GM21529 (cell line): ENCODE measurements around the gene PSG3.
"Not testable (repeated sequence)": the region's sequence is repeated elsewhere in the genome, so short reads cannot be mapped to it uniquely, and the experiment has no call there.

Experiments used
- ATAC-seq: cut with Tn5 transposase; IDR thresholded peaks from one replicate; pipeline ENCODE4 v1.9.1; 2021; ENCODE audit not compliant: unreplicated experiment

PSG3 gene

GRCh38 chr19:42740381-42740780 lies at the start of gene PSG3:
Gene PSG3, minus strand, starts transcription at chr19:42740481. Its CDS starts 97 bp downstream, at chr19:42740384.
- ATAC-seq, result not testable (repeated sequence)

DNA sequence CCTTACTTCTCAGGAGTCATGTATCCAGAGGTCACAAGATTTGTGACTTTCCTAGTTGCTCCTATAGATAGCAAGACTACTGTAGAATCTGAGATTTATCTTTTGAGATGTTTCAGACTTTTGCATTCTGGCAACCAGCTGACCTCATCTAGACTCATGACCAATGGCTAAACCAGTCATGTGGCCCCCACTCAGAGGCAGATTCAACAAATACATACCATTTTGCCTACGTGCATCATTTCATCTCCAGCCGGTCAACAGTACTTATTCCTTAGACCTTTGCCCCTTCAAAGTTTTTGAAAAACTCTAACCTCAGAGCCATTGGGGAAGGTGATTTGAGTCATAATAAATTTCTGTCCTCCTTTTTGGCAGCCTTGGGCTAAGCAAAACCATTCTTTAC lies 48.5 kb upstream of the PSG3 start:
- ATAC-seq, result not testable (repeated sequence)

- not testable (repeated sequence) for ATAC-seq
Observed at GRCh38 chr19:42787766-42788165, 47.5 kb upstream of the PSG3 start.

GRCh38 chr19:42776750-42777612 lies 36.7 kb upstream of the PSG3 start:
- ATAC-seq, result not testable (repeated sequence)

DNA sequence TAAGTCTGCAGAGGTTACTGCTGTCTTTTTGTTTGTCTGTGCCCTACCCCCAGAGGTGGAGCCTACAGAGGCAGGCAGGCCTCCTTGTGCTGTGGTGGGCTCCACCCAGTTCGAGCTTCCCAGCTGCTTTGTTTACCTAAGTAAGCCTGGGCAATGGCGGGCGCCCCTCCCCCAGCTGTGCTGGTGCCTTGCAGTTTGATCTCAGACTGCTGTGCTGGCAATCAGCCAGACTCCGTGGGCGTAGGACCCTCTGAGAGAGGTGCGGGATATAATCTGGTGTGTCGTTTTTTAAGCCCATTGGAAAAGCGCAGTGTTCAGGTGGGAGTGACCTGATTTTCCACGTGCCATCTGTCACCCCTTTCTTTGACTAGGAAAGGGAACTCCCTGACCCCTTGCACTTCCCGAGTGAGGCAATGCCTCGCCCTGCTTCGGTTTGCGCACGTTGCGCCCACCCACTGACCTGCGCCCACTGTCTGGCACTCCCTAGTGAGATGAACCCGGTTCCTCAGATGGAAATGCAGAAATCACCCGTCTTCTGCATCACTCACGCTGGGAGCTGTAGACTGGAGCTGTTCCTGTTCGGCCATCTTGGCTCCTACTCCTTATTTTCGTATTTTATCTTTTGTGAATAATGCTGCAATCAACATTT lies 34.4 kb upstream of the PSG3 start:
- ATAC-seq, result not testable (repeated sequence)

- ATAC-seq, result not testable (repeated sequence)
Observed at GRCh38 chr19:42767319-42767718, 27.0 kb upstream of the PSG3 start.

- not testable (repeated sequence) for ATAC-seq
Observed at GRCh38 chr19:42766871-42767270, 26.6 kb upstream of the PSG3 start.

GRCh38 chr19:42764836-42765235 lies 24.6 kb upstream of the PSG3 start:
- no peak for ATAC-seq

- no peak for ATAC-seq
Observed at GRCh38 chr19:42762789-42763188, 22.5 kb upstream of the PSG3 start.

DNA sequence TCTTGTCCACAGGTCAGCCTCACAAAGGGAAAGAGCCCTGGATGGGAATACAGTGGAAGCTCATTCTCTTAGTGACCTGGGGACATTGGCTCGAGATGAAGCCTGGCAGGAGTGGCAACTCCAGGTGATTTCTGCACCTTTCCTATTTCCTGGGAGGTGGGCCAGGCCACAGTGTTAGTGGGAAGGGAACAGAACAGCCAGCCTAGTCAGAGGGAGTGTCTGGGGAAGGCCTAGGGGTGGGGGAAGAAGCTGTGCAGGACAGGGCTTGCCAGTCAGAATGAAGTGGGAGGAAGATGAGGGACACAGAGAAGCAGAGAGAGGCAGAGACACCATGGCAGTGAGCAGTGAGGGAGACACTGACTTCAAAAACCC lies 21.6 kb upstream of the PSG3 start:
- not testable (repeated sequence) for ATAC-seq

DNA sequence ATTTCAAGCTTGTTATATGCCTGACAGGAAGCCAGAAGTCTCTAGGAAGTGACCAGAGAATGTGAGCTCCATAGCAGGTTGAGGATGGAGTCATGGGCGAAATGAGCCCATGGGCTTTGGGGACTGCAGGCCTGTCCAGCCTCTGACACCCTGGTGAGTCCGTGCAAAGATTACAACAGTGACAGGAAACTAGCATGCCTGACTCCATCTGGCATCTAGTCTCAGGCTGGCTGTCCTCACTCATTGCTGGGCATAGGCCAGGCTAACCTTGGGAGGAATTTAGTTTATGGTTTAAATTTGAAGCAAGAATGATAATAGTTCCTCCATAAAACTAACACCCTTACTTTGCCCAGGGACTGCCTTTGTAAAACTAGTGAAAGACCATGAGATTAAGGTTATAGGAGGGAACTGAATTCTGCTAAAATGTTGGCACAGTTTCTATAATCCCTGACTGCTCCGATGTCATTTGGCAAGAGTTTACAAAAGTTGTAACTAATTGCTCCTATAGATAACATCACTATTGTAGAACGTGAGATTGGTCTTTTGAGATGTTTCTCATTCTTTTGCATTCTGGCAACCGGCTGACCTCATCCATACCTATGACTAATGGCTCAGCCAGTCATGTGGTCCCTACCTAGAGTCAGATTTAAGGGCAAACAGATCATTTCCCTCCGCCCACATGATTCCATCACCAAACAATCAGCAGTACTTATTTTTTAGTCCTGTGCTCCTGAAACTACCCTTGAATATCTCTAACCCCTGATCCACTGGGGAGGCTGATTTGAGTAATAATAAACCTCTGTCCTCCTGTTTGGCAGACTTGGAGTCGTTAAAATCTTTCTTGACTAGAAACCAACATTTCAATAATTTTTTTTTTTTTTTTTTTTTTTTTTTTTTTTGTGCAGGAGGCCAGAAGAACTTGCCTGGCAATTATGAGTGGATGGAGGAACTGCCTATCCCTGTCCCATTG lies 21.0 kb upstream of the PSG3 start:
- ATAC-seq, result not testable (repeated sequence)

DNA sequence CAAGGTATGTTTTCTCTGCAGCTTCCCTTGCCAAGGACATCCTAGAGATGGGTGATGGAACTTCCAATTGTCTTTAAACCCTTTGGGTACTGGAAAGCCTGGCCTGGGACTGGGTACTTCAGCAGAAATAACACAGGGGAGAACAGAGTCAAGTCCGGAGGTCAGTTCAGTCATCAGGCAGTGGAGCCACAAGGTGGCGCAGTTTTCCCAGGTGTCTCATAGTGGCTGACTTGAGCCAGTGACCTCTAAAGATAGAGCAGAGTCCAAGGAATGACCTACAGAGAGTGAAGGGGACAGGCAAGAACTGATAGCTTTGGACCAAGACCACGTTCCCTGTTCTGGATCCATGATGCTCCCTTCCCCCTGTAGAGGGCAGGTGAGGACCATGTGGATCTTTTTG lies 18.4 kb upstream of the PSG3 start:
- ATAC-seq, result not testable (repeated sequence)

DNA sequence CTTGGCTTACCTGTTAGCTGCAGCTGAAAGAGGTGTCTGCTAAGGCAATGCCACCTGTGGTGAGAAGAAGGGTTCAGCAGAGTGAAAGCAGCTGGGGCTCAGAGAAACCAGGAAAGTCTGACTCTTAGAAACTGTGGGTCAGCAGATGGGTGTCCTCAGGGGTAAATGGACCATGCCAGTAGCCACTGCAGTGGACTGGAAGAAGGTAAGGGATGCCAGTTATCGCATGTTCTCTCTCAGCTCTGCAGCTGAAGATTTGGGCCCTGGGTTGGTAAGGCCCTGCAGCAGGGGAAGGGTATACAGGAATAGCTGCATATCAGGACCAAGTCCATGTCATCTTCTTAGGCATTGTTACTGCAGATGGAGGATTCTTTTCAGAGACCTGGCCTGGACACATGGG lies 12.0 kb upstream of the PSG3 start:
- not testable (repeated sequence) for ATAC-seq

DNA sequence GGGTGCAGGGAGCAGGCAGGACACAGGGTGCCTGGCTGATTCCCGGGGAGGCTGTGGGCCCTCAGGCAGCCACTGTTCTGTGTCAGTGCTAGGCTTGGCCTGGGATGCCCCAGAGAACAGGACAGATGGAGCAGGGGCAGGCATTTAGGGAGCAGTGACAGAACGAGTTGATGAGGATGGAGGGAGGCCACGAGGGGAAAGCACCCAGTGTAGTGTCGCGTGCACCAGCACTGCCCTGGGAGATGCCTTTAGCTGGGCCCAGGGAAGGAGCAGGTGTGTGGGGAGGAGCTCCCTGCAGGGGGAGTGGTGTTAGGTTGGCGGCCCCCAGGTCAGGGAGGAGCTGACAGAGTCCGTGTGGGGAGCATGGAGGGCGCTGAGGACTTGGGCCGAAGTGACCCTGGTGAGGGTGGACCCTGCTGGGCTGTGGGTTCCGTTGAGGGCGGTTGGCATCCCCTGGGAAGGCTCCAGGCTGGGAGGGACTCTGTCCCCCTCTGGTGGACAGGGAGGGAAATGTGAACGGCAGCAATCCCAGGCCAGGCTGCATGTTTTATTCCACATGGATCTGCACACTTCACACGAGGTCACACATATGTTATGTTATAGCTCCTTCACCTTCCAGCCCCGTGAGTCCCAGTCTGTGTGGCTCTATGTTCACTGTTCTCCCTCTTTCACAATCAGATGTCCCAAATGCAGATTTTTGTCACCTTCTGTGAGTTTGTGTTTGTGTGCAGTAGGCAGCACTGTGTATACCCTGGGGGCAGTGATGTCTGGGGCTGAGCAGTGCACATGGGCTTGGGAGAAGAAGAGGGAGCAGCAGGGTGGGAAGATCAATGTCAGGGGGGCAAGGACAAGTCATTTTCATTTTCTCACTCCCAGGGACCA lies 1.7 kb upstream of the PSG3 start:
- ATAC-seq, result not testable (repeated sequence)

DNA sequence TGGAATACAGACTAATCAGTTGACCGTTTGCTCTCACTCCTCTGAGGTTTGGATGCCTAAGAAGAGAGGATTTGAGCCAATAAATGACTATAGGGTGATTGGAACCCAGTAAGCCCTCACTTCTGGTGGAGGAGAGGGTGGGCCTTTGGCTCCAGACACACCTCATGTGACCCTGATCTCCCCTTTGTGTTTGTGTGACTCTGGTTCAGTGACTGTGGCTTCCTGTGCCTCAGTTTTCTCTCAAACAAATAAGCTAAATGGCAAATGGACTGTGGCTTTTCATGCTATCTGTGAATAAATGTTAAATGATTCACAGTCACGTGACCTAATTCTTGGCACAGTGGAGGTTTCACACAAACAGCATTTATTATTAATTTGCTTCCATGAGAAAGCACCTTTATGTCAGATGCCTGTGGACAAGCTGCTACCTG lies 2.7 kb downstream of the PSG3 start:
- not testable (repeated sequence) for ATAC-seq

DNA sequence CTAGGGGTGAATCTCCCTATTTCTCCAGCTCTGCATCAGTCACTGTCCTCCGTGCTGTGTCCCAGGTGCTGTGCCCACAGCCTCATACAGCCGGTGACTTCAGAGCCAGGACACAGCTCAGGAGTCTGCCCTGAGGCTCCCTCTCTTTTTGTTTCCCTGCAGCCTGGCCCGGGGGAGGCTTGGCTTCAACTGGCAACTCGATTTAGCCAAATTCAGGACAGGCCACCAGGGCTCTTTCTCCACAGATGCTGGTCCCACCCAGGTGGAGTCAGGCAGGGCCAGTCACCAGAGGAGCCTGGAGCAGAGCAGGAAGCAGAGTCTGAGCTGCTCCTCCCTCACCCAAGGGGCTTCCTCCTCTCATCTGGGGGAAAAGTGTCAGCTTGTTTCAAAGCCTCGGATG lies 11.9 kb downstream of the PSG3 start:
- ATAC-seq, result not testable (repeated sequence)

GRCh38 chr19:42714000-42714399 lies 26.3 kb downstream of the PSG3 start:
- ATAC-seq, result not testable (repeated sequence)

- ATAC-seq, result not testable (repeated sequence)
Observed at GRCh38 chr19:42712753-42713152, 27.5 kb downstream of the PSG3 start.

DNA sequence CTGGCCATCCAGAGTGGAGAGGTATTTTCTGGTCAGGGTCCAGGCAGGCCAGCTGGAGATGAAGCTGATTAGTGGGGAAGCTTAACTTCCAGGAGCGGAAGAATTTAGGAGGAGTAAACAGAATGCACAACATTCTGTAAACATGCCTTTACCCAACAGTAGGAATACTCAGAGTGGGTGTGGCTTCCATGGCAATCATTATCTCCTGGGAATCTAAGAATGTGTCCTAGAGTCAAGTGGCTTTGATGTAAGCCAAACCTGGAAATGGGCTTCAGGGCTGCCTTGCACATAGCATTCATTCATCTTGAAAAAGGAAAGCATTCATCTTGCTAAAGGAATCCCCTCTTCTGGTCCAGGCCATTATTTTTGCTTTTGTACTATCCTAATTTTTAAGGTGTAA lies 29.3 kb downstream of the PSG3 start:
- not testable (repeated sequence) for ATAC-seq

GRCh38 chr19:42697884-42698283 lies 42.4 kb downstream of the PSG3 start:
- no peak for ATAC-seq
